Measurements from ENCODE around the gene ADAMTS18. TPM values are rescaled to one million over a fixed set of nuclear protein-coding genes. Genes with fewer than 3 reads are reported as not detected.
"Not testable (repeated sequence)": the region's sequence is repeated elsewhere in the genome, so short reads cannot be mapped to it uniquely, and the experiment has no call there.

ADAMTS18 gene, protein sequence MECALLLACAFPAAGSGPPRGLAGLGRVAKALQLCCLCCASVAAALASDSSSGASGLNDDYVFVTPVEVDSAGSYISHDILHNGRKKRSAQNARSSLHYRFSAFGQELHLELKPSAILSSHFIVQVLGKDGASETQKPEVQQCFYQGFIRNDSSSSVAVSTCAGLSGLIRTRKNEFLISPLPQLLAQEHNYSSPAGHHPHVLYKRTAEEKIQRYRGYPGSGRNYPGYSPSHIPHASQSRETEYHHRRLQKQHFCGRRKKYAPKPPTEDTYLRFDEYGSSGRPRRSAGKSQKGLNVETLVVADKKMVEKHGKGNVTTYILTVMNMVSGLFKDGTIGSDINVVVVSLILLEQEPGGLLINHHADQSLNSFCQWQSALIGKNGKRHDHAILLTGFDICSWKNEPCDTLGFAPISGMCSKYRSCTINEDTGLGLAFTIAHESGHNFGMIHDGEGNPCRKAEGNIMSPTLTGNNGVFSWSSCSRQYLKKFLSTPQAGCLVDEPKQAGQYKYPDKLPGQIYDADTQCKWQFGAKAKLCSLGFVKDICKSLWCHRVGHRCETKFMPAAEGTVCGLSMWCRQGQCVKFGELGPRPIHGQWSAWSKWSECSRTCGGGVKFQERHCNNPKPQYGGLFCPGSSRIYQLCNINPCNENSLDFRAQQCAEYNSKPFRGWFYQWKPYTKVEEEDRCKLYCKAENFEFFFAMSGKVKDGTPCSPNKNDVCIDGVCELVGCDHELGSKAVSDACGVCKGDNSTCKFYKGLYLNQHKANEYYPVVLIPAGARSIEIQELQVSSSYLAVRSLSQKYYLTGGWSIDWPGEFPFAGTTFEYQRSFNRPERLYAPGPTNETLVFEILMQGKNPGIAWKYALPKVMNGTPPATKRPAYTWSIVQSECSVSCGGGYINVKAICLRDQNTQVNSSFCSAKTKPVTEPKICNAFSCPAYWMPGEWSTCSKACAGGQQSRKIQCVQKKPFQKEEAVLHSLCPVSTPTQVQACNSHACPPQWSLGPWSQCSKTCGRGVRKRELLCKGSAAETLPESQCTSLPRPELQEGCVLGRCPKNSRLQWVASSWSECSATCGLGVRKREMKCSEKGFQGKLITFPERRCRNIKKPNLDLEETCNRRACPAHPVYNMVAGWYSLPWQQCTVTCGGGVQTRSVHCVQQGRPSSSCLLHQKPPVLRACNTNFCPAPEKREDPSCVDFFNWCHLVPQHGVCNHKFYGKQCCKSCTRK (N-terminal part only)
- total RNA-seq, result 5.5 and 51.9 TPM in 2 replicates

DNA sequence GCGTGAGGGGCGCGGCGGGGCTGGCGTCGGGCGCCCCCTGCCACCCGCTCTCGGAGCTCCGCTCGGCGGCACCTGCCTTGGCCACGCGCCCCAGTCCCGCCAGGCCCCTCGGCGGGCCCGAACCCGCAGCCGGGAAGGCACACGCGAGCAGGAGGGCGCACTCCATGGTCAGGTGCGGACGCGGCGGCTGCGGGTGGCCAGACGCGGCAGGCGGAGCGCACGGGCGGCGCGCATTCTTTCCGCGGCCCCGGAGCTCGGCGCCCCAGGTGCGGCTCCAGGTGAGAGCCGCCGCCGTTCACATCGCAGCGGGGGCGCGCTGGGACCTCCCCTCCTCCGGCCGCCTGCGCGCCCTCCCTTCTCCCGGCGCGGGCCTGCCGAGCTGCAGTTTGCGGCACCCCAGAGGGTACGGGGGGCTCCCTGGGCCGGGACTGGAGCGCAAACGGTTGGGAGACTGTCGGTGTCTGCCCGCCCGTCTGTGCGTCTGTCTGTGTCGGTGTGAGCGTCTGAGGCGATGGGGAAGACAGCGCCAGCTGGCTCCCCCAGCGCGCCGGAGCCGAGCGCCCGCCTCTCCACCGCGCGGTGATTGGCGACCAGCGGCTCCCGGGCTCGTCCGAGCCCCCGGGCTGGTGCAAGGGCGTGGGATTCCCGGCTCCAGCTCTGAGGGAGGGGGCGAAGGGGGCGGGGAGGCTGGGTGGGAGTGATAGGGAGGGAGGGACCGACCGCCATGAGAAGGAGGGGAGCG lies at the start of gene ADAMTS18:
Gene ADAMTS18, minus strand, starts transcription at position 505 of the 742 bp plus-strand sequence. Its CDS starts 339 bp downstream, at position 166.
- DNase-seq (ENCODE audit: low read depth, low spot score), result no peak

DNA sequence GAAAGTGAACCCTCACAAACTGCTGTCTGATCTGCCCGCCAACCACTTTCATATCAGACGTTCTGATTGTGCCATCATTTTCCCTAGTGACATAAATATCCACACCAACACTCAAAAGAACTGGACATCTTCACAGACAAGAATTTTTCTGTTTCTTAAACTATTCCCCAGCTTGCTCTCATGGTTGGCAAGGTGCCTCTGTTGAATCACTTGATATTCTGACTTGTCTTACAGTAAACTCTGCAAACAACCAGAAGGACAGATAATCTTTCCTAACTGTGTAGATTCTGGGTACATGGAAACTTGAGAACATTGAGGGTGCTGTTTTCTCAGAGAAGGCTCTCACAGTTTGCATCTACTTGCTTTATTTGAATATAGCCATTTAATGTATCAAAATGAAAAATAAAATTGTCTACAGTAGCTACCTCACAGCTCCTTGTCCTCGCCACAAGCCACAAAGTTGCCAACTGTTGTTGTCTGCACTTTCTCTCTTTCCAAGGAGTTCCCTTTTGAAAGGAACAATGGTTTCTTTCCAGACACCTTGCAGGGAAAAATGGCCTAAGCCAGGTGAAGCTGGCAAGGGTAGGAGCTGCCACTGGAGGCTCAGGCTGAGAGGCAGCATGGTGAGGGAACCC lies 46.0 kb upstream of the ADAMTS18 start:
- no peak for DNase-seq (ENCODE audit: low read depth, low spot score)

DNA sequence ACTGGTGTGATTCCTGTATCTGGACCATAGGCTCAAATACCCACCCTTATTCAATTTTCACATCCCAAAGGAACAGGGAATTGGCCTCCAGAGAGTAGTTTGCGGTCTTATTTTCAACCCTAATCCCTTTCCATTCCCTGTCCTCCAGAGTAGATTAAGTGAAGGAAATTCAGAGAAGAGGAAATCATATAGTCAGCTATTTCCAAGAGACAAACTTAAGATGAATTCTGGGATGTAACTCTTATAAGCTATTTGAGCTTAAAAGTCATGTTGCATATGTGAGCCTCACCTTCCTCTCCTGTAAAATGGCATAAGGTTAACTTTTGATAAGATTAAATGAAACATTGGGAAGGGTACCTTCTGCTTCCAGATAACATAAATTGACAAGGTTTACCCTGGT lies 37.4 kb upstream of the ADAMTS18 start:
- no peak for DNase-seq (ENCODE audit: low read depth, low spot score)

DNA sequence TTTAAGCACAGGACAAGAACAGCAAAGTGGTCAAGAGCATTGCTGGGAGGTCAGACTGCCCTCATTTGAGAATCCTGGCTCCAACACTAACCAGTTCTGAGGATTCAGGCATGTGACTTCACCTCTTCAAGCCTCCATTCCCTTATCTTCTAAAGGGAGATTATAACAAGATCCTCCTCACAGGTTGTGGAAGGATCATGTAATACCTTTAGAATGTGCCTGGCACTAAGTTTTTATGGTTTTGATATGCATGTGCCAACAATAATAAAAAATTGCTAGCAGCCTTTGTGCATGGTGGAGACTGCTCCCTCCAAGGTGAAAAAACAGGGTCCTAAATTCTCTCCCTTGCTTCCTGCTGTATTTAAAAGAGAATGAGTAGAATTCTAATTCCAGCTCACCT lies 36.0 kb upstream of the ADAMTS18 start:
- no peak for DNase-seq (ENCODE audit: low read depth, low spot score)

DNA sequence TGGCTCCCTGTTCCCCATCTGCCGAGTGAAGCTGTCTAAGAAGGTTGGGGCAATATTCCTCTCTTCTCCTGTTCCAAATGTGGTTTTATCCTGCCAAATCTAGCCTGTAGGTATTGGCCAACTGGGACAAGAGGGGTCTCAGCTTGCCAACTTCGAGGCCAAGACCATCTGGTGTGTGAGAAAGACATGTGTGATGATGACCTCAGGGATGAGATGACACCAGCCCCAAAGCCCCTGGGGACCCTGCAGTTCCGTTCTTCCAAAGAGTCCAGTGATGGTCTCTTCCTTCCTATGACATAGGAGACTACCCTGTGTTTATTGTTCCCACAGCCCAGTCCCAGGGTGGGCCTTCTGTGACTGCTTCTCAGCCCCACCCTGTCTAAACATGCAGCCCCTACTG lies 34.8 kb upstream of the ADAMTS18 start:
- DNase-seq (ENCODE audit: low read depth, low spot score), result no peak

DNA sequence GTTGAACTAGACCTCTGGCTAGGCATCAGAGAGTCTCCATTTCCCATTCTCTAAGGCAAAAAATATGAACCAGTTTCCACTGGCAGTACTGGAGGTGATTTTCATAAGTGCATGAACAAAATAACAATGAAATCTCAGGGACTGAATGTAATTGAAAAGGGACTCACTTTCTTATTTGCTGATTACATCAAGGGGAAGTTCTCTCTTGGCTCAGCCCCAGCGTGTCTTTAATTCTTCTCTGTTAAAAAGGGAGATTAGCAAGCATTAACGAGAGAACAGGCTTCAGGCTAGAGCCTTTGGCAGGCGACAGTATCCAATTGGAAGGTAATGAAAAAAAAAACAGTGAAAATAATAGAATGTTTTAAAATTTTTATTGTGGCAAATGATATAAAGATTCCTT lies 34.0 kb upstream of the ADAMTS18 start:
- DNase-seq (ENCODE audit: low read depth, low spot score), result no peak

DNA sequence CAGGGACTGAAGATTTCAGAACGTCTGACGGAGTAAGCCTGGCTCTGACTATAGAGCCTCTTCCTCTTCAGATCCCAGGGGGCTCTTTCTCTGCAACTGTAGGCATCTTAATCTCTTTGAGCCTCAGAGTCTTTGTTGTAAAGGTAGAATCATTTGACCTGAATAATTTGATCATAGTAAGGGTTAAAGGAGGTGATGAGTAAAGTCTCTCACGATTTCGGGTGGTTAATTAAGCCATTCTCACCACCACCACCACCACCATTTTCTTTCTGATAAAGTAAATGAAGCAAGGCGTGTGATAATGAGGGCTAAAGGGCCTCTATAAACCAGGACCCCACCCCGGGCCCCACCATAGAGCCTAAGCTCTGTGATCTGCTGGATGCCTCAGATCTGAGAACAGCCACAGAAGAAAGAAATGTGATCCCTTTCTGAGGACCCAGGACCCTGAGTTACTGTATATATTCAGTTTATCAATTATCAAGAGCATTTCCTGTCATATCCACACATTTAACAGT lies 33.0 kb upstream of the ADAMTS18 start:
- no peak for DNase-seq (ENCODE audit: low read depth, low spot score)

DNA sequence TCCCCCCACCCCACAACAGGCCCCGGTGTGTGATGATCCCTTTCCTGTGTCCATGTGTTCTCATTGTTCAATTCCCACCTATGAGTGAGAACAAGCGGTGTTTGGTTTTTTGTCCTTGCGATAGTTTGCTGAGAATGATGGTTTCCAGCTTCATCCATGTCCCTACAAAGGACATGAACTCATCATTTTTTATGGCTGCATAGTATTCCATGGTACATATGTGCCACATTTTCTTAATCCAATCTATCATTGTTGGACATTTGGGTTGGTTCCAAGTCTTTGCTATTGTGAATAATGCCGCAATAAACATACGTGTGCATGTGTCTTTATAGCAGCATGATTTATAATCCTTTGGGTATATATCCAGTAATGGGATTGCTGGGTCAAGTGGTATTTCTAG lies 28.8 kb upstream of the ADAMTS18 start:
- not testable (repeated sequence) for DNase-seq (ENCODE audit: low read depth, low spot score)

DNA sequence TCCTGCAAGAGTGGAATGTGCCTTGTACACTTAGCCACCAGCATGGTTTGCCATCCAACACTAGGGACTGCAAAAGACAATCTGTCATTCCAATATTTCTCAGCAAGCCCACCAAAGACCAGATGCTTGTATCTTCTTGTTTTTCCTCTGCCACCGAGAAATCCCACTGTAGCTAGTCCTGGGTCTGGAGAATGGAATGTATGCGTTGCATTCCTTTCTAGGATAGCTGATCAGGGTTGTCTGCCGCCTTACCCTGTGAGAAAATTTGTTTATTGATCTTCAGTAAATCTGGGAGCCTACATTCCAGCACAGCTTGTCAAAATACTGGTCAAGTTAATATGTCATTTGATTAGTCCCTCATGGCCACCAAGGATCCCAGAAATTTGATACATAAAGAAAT lies 28.1 kb upstream of the ADAMTS18 start:
- no peak for DNase-seq (ENCODE audit: low read depth, low spot score)

DNA sequence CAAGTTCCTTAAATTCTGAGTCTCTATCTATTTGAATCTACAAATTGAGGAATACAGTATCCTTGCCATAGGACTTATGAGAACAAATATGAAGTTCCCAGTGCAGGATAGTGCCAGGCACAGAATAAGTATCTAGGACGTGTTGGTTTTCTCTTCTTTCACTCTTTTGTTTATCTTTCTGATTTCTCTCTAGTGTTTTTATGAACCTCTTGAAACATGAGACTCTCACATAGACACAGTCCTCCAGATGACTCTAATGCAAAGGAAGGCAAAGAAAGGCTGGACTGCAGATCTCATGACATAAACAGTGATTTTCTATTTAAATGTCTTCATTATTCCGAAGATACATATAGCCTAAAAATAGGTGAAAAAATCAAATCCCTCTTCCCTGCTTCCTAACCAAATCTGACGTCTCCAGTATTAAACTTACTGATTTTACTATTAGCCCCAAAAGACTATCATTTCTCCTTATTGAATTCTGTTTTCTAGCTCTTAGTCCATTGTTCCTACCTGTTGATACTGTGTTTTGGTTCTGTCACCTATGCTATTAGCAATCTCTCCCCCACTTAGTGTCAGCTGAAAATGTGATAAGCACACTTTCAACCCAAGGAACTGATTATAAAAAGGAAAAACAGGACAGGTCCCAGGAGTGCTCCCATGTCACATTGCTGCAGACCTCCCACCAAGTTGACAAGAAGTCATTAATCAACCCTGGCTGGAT lies 24.9 kb upstream of the ADAMTS18 start:
- DNase-seq (ENCODE audit: low read depth, low spot score), result no peak

DNA sequence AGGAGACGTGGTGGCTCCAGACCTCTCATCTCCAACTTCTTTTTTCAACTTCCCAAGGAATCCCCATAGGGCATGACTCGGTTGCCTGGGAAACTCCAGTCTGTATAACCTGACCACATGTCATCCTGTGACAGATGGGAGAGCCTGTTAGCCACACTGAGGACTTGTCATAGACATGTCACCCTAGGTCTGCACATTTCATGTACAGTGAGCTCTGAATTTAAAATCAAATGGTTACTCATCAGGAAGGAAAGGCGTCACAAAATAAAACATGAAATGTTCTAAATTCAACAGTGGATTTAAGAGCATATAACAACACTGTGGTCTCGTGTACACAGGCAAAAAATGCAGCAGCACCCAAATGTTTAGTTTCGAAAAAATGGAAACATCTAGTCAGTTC lies 22.2 kb upstream of the ADAMTS18 start:
- peak; percentile 85 for DNase-seq (ENCODE audit: low read depth, low spot score)

DNA sequence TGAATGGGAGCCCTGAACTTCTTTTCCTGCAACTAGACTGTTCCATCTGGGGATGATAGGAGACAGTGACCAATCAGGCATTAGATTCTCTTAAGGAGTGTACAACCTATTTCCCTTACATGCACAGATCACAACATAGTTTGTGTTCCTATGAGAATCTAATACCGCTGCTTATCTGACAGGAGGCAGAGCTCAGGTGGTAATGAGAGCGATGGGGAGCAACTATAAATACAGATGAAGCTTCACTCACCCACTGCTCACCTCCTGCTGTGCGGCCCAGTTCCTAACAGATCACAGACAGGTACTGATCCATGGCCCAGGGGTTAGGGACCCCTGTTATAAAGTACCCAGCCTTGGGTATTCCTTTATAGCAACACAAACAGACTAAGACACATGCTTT lies 17.4 kb upstream of the ADAMTS18 start:
- no peak for DNase-seq (ENCODE audit: low read depth, low spot score)

DNA sequence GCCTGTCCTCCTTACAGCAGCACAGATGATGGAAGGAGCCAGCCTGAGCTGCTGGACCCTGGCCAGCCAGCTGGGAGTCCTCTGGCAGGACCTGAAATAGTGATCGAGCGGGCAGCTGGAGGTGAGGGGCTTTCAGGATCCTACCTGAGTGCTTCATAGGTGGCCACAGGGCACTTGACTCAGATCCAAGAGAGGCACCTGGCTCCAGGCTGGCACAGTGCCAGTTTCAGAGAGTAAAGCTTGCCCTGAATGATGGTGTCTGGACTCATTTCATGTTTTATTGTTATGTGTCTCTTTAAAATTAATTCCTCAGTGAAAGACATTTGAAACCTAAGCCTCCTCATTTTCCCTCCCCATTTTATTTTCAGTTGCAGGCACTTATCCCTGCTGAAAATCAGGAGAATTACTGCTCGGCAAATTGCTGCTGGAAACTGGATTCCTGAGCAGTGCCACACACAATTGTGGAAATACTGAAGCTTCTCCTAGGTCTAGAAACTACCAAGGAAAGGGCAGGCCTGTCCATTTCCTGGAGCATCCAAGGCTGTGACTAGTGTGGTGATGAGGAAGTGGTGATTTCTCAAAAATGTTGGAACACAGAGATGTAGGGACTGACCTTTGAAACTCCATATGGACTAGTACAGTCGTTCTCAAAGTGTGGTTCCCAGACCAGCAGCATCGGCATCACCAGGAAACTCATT lies 16.1 kb upstream of the ADAMTS18 start:
- no peak for DNase-seq (ENCODE audit: low read depth, low spot score)

DNA sequence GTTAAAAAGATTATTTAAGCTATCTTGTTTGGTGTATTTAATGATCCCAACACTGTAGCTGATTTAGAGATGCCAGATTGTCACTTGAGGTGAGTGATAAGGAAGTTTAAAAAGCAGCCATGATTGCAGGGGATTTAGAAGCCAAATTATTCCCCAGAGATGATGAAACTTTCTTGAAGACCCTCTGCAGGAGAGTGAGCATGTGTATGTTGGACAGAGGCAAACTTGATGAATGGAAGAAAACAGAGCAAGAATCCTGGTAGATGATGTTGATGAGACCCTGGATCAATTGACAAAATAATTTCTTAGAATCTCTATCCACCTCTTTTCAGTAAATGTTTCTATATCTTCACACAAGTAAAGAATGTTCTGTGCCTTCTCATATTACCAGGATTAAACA lies 14.4 kb upstream of the ADAMTS18 start:
- DNase-seq (ENCODE audit: low read depth, low spot score), result no peak

DNA sequence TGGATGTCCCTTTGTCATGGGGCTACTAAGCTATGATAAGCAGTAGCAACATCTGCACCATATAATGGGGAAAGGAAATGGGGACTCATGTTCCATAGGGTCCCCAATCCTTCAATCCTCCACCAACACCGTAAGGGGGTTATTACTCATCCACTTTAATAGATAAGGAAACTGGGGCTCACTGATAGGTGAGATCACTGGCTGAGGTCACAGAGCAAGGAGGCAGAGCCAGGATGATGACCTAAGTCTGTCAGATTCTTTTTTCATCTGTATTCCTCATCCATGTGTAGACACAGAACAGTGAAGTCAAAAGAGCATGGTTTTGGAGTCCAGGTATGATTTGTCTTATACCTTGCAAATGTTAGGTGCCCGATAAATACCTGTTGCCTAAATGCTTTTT lies 10.5 kb upstream of the ADAMTS18 start:
- no peak for DNase-seq (ENCODE audit: low read depth, low spot score)

DNA sequence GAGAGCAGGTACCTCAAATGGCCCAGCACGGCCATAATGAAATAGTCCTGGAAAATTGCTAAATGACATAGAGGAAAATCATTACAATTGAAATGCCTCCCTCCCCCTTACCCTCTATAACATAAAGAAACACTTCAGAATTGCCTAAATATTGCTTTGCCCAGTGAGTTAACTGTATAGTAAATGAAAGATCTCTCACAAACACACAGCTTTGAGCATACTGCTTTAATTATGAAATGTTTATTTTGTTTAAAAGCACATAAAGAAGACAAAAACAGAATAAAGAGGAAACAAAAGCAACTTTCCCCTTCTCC lies 9.3 kb upstream of the ADAMTS18 start:
- no peak for DNase-seq (ENCODE audit: low read depth, low spot score)

DNA sequence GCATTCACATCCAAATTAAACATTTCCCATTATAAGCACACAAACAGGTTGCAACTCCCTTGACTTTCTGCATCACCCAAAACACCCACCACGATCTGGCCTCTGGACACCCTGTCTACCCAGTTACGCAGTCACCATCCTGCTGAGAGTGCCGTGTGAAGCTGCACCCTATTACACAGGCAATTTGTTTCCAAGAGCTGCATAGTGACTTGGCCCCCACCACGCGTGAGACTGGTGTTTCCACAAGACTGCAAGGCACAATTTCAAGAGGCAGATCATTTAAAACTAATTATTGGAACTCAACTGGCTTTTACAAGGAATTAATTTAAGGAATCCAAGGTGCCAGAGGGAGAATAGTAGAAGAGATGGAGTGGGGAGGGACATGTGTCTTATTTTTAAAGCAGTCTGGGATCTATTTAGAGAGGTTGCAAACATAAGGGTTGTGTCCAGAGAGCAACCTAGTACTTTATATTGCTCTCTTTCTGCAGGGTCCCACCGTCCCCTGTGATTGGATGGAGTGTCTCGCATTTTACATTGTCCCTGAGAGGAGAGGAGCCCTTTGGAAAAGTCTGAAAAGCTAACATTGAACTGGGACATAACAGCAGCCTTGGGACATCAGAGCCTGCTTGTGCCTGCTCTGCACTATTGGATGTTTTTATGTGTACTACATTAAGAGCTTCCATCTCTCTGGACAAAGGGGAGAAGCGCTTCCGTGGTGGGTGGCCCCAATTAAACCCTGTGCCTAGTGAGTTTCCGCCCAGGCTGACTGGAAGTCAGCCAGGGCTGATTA lies 8.7 kb upstream of the ADAMTS18 start:
- DNase-seq (ENCODE audit: low read depth, low spot score), result no peak

DNA sequence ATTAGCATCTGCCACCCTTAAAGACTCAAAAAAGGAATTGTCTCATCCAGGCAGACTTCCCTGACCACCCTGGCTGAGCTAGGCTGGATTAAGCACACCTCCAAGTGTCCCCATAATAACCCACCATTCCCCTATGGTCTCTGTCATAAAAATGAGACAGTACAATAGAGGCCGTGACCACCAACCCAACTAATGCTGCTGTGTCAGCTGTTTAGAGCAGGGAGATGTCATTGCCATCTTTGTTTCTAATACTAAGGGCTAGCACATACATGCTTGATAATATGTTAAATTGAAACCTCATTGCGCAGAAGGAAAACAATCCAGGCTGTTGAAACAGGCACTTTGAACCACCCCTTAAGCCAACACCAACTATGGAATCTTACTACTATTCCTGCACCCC lies 7.2 kb upstream of the ADAMTS18 start:
- no peak for DNase-seq (ENCODE audit: low read depth, low spot score)

DNA sequence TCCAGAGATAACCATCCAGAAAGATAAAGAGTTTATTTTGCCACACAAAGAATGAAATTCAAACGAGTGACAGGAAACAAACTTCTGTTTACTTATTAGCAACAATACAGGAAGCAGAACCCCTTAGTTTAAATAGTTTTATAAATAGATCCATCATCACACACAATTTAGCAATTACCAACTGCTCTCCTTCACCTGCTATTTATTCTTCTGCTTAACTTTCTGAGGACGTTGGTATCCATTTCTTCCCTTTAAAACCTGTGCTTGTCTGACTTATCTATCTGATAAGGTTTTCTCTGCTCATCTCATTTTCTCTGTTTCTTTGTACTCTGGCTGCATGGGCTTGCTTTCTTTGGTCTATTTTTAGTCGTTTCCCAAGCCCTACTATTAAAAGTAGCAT lies 4.3 kb upstream of the ADAMTS18 start:
- DNase-seq (ENCODE audit: low read depth, low spot score), result no peak

Data from pulmonary artery endothelial cell (primary cell).